ENCODE results near the gene TNFRSF1A. TPM values are rescaled to one million over a fixed set of nuclear protein-coding genes. Genes with fewer than 3 reads are reported as not detected.
A peak's percentile ranks its signal among the peaks of the same experiment; 100 is the strongest.
"Not testable (repeated sequence)": the region's sequence is repeated elsewhere in the genome, so short reads cannot be mapped to it uniquely, and the experiment has no call there.

Gene TNFRSF1A
- total RNA-seq, 1 experiment from 2014 or later: 79.0 TPM

DNA sequence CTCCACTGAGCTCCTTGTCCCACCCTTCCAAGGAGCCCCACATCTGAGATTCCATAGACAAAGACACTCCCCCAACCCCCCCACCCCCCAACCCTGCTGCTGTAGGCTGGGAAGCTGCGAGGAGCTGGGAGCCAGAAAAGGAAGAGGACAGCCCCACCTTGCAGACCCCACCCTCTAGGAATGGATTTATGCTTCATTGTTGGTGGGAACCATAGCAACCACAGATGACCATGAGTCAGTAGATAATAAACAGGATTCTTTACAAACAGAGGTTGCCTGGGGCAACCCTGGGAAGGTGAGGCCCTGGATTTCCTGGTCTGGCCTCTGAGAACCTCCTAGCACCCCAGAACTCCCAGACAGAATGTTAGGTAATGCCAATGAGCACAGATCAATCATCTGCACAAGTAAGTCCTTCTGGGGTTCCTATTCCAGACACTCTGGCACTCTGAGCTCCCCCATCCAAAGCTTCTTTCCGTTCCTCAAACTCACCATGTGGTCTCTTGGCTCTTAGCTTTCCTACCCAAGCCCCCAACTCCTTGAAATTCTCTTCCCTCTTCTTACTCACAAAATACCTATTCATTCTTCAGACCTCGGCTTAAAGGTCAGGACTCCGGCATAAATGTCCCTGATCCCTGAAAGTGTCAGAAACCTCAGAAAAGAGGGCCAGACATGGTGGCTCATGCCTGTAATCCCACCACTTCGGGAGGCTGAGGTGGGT lies 46.6 kb downstream of the TNFRSF1A start:
- Histone ChIP-seq H3K36me3 (ENCODE audit: control insufficient read depth, insufficient read depth, low read length) (0 out of 2 replicates have a peak, but pooled peaks cover 1% of the 10 kb centered on the region), H3K27me3 (replicated peaks; ENCODE audit: control insufficient read depth, insufficient read depth, low read length) (no peaks in the 10 kb centered on the region), H3K4me1 (peaks cover 48% of the 10 kb centered on the region), H3K4me3 (ENCODE audit: low read depth, low read length) (no peak overlapping the region), H3K9me3 (no peaks in the 10 kb centered on the region)
- no peak for TF ChIP-seq CTCF (IDR thresholded peaks at IDR 0.05; ENCODE audit: insufficient read depth in 1 of 2, low read depth in 1 of 2, low read length in 1 of 2, severe bottlenecking in 1 of 2, unreplicated experiment in 1 of 2)
- CTCF ChIA-PET: interaction anchor here (0.8 to 1.5 kb wide), 8 partner anchors 11 to 223 kb away, joined by 3 to 12 read pairs (median 4); no protein-coding TSS in a partner anchor
- H3K9me3 Mint-ChIP-seq (ENCODE audit: unreplicated experiment): no peaks in the 10 kb centered on the region
- POLR2A ChIA-PET: interaction anchor here (0.6 to 1.8 kb wide), 6 partner anchors 15 to 278 kb away, joined by 3 to 23 read pairs (median 8); partner anchors contain the start of gene PLEKHG6
- peaks cover 34% of the 10 kb centered on the region for H3K4me1 Mint-ChIP-seq (ENCODE audit: low read depth, unreplicated experiment)
- no TSS peak for BruUV-seq (replicated peaks)
- no peak overlapping the region for H3K4me3 Mint-ChIP-seq (ENCODE audit: unreplicated experiment)
- H3K27ac Mint-ChIP-seq (ENCODE audit: unreplicated experiment): peak overlapping the region; percentile 91
- peaks cover 6% of the 10 kb centered on the region for H3K36me3 Mint-ChIP-seq (ENCODE audit: insufficient read depth, unreplicated experiment)
- no peaks in the 10 kb centered on the region for H3K27me3 Mint-ChIP-seq (ENCODE audit: insufficient read depth, unreplicated experiment)
- peak; percentile 86 to 89 for DNase-seq
- intact Hi-C loops (cut with micrococcal nuclease; ENCODE audit: unreplicated experiment): loop anchor here (1.0 kb wide), 1 partner anchor 15 kb away; the partner anchor contains the start of gene PLEKHG6

- peak overlapping the region; percentile 91 for H3K27ac Mint-ChIP-seq (ENCODE audit: unreplicated experiment)
- H3K9me3 Mint-ChIP-seq (ENCODE audit: unreplicated experiment): peaks cover 8% of the 10 kb centered on the region
- Histone ChIP-seq H3K4me1 (peaks cover 46% of the 10 kb centered on the region), H3K27me3 (replicated peaks; ENCODE audit: control insufficient read depth, insufficient read depth, low read length) (no peaks in the 10 kb centered on the region), H3K9me3 (0 out of 2 replicates have a peak, but pooled peaks cover 4% of the 10 kb centered on the region), H3K4me3 (ENCODE audit: low read depth, low read length) (no peak overlapping the region), H3K36me3 (ENCODE audit: control insufficient read depth, insufficient read depth, low read length) (0 out of 2 replicates have a peak, but pooled peaks cover 1% of the 10 kb centered on the region)
- peaks cover 31% of the 10 kb centered on the region for H3K4me1 Mint-ChIP-seq (ENCODE audit: low read depth, unreplicated experiment)
- BruUV-seq (replicated peaks): TSS peak; percentile 84
- H3K27me3 Mint-ChIP-seq (ENCODE audit: insufficient read depth, unreplicated experiment): no peaks in the 10 kb centered on the region
- TF ChIP-seq CTCF (IDR thresholded peaks at IDR 0.05; ENCODE audit: insufficient read depth in 1 of 2, low read depth in 1 of 2, low read length in 1 of 2, severe bottlenecking in 1 of 2, unreplicated experiment in 1 of 2): no peak
- H3K36me3 Mint-ChIP-seq (ENCODE audit: insufficient read depth, unreplicated experiment): peaks cover 6% of the 10 kb centered on the region
- POLR2A ChIA-PET: interaction anchor here (0.6 to 1.8 kb wide), 6 partner anchors 16 to 210 kb away, joined by 4 to 23 read pairs (median 8); partner anchors contain the start of gene PLEKHG6
- CTCF ChIA-PET: interaction anchor here (0.5 to 1.5 kb wide), 12 partner anchors 10 to 222 kb away, joined by 3 to 12 read pairs (median 4); no protein-coding TSS in a partner anchor
- H3K4me3 Mint-ChIP-seq (ENCODE audit: unreplicated experiment): no peak overlapping the region
- DNase-seq: no peak
- intact Hi-C loops (cut with micrococcal nuclease; ENCODE audit: unreplicated experiment): loop anchor here (1.0 kb wide), 1 partner anchor 16 kb away; the partner anchor contains the start of gene PLEKHG6
Observed at GRCh38 chr12:6294156-6295093, 47.5 kb downstream of the TNFRSF1A start.

GRCh38 chr12:6292606-6293005 lies 49.3 kb downstream of the TNFRSF1A start:
- BruUV-seq (replicated peaks): no TSS peak
- H3K9me3 ChIP-seq: peaks cover 11% of the 10 kb centered on the region; the same call in 1 of the 2 replicates
- peaks cover 10% of the 10 kb centered on the region for H3K9me3 Mint-ChIP-seq (ENCODE audit: unreplicated experiment)
- peaks cover 23% of the 10 kb centered on the region for H3K4me1 Mint-ChIP-seq (ENCODE audit: low read depth, unreplicated experiment)
- peaks cover 28% of the 10 kb centered on the region for H3K4me1 ChIP-seq
- no peaks in the 10 kb centered on the region for H3K27me3 ChIP-seq (replicated peaks; ENCODE audit: control insufficient read depth, insufficient read depth, low read length)
- DNase-seq: no peak
- H3K36me3 ChIP-seq (ENCODE audit: control insufficient read depth, insufficient read depth, low read length): 0 out of 2 replicates have a peak, but pooled peaks cover 1% of the 10 kb centered on the region
- ChIA-PET CTCF (no interaction called here), POLR2A (no interaction called here)
- H3K27ac Mint-ChIP-seq (ENCODE audit: unreplicated experiment): no peak overlapping the region
- no peak for TF ChIP-seq CTCF (IDR thresholded peaks at IDR 0.05; ENCODE audit: insufficient read depth in 1 of 2, low read depth in 1 of 2, low read length in 1 of 2, severe bottlenecking in 1 of 2, unreplicated experiment in 1 of 2)
- no peak overlapping the region for H3K4me3 Mint-ChIP-seq (ENCODE audit: unreplicated experiment)
- no peaks in the 10 kb centered on the region for H3K36me3 Mint-ChIP-seq (ENCODE audit: insufficient read depth, unreplicated experiment)
- H3K4me3 ChIP-seq (ENCODE audit: low read depth, low read length): no peak overlapping the region
- H3K27me3 Mint-ChIP-seq (ENCODE audit: insufficient read depth, unreplicated experiment): no peaks in the 10 kb centered on the region
- intact Hi-C loops (cut with micrococcal nuclease; ENCODE audit: unreplicated experiment): no loop called here

DNA sequence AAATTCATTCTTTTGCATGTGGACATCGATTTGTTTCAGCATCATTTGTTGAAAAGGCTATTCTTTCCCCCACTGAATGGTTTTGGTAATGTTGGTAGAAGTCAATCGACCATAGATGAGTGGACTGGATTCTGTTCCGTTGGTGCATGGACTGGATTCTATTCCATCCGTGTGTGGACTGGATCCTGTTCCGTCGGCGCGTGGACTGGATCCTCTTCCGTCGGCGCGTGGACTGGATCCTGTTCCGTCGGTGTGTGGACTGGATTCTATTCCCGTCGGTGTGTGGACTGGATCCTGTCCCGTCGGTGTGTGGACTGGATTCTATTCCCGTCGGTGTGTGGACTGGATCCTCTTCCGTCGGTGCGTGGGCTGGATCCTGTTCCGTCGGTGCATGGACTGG lies 52.0 kb downstream of the TNFRSF1A start:
- Histone ChIP-seq H3K9me3 (peaks cover 11% of the 10 kb centered on the region; the same call in 1 of the 2 replicates), H3K4me1 (peaks cover 15% of the 10 kb centered on the region)
- H3K36me3 ChIP-seq (ENCODE audit: control insufficient read depth, insufficient read depth, low read length); H3K27ac Mint-ChIP-seq (ENCODE audit: unreplicated experiment); H3K36me3 Mint-ChIP-seq (ENCODE audit: insufficient read depth, unreplicated experiment); CTCF ChIA-PET; H3K4me3 ChIP-seq (ENCODE audit: low read depth, low read length); H3K27me3 ChIP-seq (replicated peaks; ENCODE audit: control insufficient read depth, insufficient read depth, low read length); H3K27me3 Mint-ChIP-seq (ENCODE audit: insufficient read depth, unreplicated experiment); BruUV-seq (replicated peaks); intact Hi-C loops (cut with micrococcal nuclease; ENCODE audit: unreplicated experiment); H3K9me3 Mint-ChIP-seq (ENCODE audit: unreplicated experiment); DNase-seq; H3K4me3 Mint-ChIP-seq (ENCODE audit: unreplicated experiment); POLR2A ChIA-PET; H3K4me1 Mint-ChIP-seq (ENCODE audit: low read depth, unreplicated experiment): not testable (repeated sequence)

Data from Caco-2 (cell line).